NCI-H2029 treated with DMSO at 0.1 percent for 48 hours (cell line): Measurements from ENCODE around the gene NFASC.

Source experiments
- DNase-seq: peaks from one replicate; lab custom pipeline; 2025; lab: John Stamatoyannopoulos, UW

NFASC gene

GRCh38 chr1:205009670-205010069 is 139.0 kb downstream of the NFASC start:
- no peak for DNase-seq

- no peak for DNase-seq
Measured at GRCh38 chr1:205012391-205013140, 141.9 kb downstream of the NFASC start.

- DNase-seq, result peak; percentile 29
Measured at GRCh38 chr1:205013683-205014367, 143.2 kb downstream of the NFASC start.

GRCh38 chr1:205014783-205015182 is 144.1 kb downstream of the NFASC start:
- no peak for DNase-seq

- no peak for DNase-seq
Measured at GRCh38 chr1:205015241-205015640, 144.6 kb downstream of the NFASC start.

GRCh38 chr1:205016075-205016474 is 145.4 kb downstream of the NFASC start:
- no peak for DNase-seq

GRCh38 chr1:205016584-205016983 is 145.9 kb downstream of the NFASC start:
- no peak for DNase-seq

GRCh38 chr1:205017001-205017400 is 146.3 kb downstream of the NFASC start:
- DNase-seq, result no peak

GRCh38 chr1:205017766-205018165 is 147.1 kb downstream of the NFASC start:
- no peak for DNase-seq

- no peak for DNase-seq
Measured at GRCh38 chr1:205018381-205018780, 147.7 kb downstream of the NFASC start.

GRCh38 chr1:205020466-205020865 is 149.8 kb downstream of the NFASC start:
- no peak for DNase-seq

GRCh38 chr1:205024679-205025078 is 154.0 kb downstream of the NFASC start:
- no peak for DNase-seq

GRCh38 chr1:205025239-205025638 is 154.6 kb downstream of the NFASC start:
- DNase-seq, result no peak

- DNase-seq, result no peak
Measured at GRCh38 chr1:205026181-205026580, 155.5 kb downstream of the NFASC start.

- DNase-seq, result no peak
Measured at GRCh38 chr1:205028390-205028789, 157.7 kb downstream of the NFASC start.

GRCh38 chr1:205028924-205029323 is 158.3 kb downstream of the NFASC start:
- DNase-seq, result no peak

- DNase-seq, result no peak
Measured at GRCh38 chr1:205030241-205030640, 159.6 kb downstream of the NFASC start.

GRCh38 chr1:205030896-205031295 is 160.2 kb downstream of the NFASC start:
- DNase-seq, result no peak

- DNase-seq, result no peak
Measured at GRCh38 chr1:205032508-205032907, 161.8 kb downstream of the NFASC start.

GRCh38 chr1:205037539-205037938 is 166.9 kb downstream of the NFASC start:
- DNase-seq, result no peak

- no peak for DNase-seq
Measured at GRCh38 chr1:205038132-205038786, 167.6 kb downstream of the NFASC start.

GRCh38 chr1:205041001-205041715 is 170.5 kb downstream of the NFASC start:
- DNase-seq, result no peak
